Astrocyte (in vitro differentiated cells and primary cell): ENCODE measurements around the gene SEMA3G. TPM values are rescaled to one million over a fixed set of nuclear protein-coding genes. Genes with fewer than 3 reads are reported as not detected.

Experiments used
- DNase-seq: peaks from one replicate; pipeline ENCODE4 v3.0.0-alpha.2; 2010; ENCODE audit warnings: low read depth
- FAIRE-seq: peaks from 2 replicates; lab custom pipeline; 2011; peaks lifted over from hg19 to GRCh38; lab: Jason Lieb, UNC
- H2AFZ ChIP-seq: 2 replicates; pipeline ENCODE4 v1.6.0; 2012; ENCODE audit warnings: low read depth, low read length, inconsistent platforms
- H3K27ac ChIP-seq: 2 replicates; pipeline ENCODE4 v1.5.1; 2011; ENCODE audit warnings: low read depth, low read length, inconsistent platforms
- H3K27me3 ChIP-seq: 2 replicates; pipeline ENCODE4 v1.6.0; 2011; ENCODE audit warnings: low read length, inconsistent platforms; ENCODE audit not compliant: insufficient read depth
- H3K36me3 ChIP-seq: 2 replicates; pipeline ENCODE4 v1.5.1; 2011; ENCODE audit warnings: low read length, inconsistent platforms; ENCODE audit not compliant: insufficient read depth
- H3K4me1 ChIP-seq: 2 replicates; pipeline ENCODE4 v1.5.1; 2011; ENCODE audit warnings: low read length, inconsistent platforms; ENCODE audit not compliant: insufficient read depth
- H3K4me2 ChIP-seq: 2 replicates; pipeline ENCODE4 v1.6.0; 2012; ENCODE audit warnings: low read length, inconsistent platforms
- H3K4me3 ChIP-seq: 2 replicates; pipeline ENCODE4 v1.5.1; 2011; ENCODE audit warnings: low read depth, mild to moderate bottlenecking, low read length, inconsistent platforms; ENCODE audit not compliant: insufficient read depth
- H3K79me2 ChIP-seq: 2 replicates; pipeline ENCODE4 v1.6.0; 2012; ENCODE audit warnings: mild to moderate bottlenecking, low read length, inconsistent platforms; ENCODE audit not compliant: insufficient read depth
- H3K9ac ChIP-seq: 2 replicates; pipeline ENCODE4 v1.6.0; 2012; ENCODE audit warnings: mild to moderate bottlenecking, low read length, inconsistent platforms
- H3K9me3 ChIP-seq: 2 replicates; pipeline ENCODE4 v1.5.1; 2012; ENCODE audit warnings: low read depth, mild to moderate bottlenecking, low read length, inconsistent platforms; ENCODE audit not compliant: insufficient read depth
- H4K20me1 ChIP-seq: 2 replicates; pipeline ENCODE4 v1.6.0; 2012; ENCODE audit warnings: low read length, inconsistent platforms; ENCODE audit not compliant: insufficient read depth
- H3K27ac Mint-ChIP-seq: one replicate; pipeline ENCODE4 v1.8.0; 2021; ENCODE audit warnings: mild to moderate bottlenecking, mixed read lengths; ENCODE audit not compliant: unreplicated experiment
- H3K27me3 Mint-ChIP-seq: one replicate; pipeline ENCODE4 v1.8.0; 2021; ENCODE audit warnings: low read depth, mixed read lengths; ENCODE audit not compliant: unreplicated experiment
- H3K36me3 Mint-ChIP-seq: one replicate; pipeline ENCODE4 v1.8.0; 2021; ENCODE audit warnings: low read depth, mixed read lengths; ENCODE audit not compliant: unreplicated experiment
- H3K4me1 Mint-ChIP-seq: one replicate; pipeline ENCODE4 v1.8.0; 2021; ENCODE audit warnings: low read depth, mixed read lengths; ENCODE audit not compliant: unreplicated experiment
- H3K4me3 Mint-ChIP-seq: one replicate; pipeline ENCODE4 v1.8.0; 2021; ENCODE audit warnings: mild to moderate bottlenecking, moderate library complexity, mixed read lengths; ENCODE audit not compliant: unreplicated experiment
- H3K9me3 Mint-ChIP-seq: one replicate; pipeline ENCODE4 v1.8.0; 2021; ENCODE audit warnings: mild to moderate bottlenecking, mixed read lengths; ENCODE audit not compliant: unreplicated experiment
- EZH2 ChIP-seq: IDR thresholded peaks from 2 replicates; pipeline ENCODE4 v1.6.1; 2012; ENCODE audit warnings: mild to moderate bottlenecking, low read length, inconsistent platforms; ENCODE audit not compliant: insufficient read depth
- total RNA-seq: library from RNA; stranded (reverse); gene quantifications from 2 replicates; pipeline ENCODE4 v1.2.1, GENCODE V29; 2021
- TF ChIP-seq, protein P1 (sequence below): IDR thresholded peaks from 2 replicates; pipeline ENCODE4 v1.5.1; 2011; ENCODE audit warnings: low read depth, mild to moderate bottlenecking, inconsistent platforms, low read length, moderate library complexity; ENCODE audit not compliant: insufficient read depth

The SEMA3G gene
- total RNA-seq, 1 donor from 2014 or later, result 0.09 TPM

DNA sequence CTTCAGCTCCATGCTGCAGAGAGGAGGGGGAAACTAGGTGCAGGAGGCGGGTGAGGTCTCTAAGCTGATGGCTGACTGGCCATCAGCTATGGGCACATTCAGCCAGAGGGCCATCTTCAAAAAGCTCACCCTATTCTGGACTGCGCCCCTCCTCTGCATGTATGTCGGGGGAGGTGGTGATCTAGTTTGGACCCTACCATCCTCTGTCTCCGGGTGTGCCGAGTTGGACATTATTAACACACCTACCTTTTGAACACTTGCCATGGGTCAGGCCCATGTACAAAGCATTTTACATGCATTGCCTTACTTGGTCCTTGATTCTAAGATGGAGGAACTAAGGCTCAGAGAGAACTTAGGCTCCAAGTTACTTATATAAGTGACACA, 11.9 kb upstream of the SEMA3G start:
- peaks cover 45% of the 10 kb centered on the region for H4K20me1 ChIP-seq
- DNase-seq (no peak), FAIRE-seq (no peak)
- H3K4me1 Mint-ChIP-seq, result peaks cover 22% of the 10 kb centered on the region
- H3K9me3 ChIP-seq, result no peaks in the 10 kb centered on the region
- H3K4me2 ChIP-seq, result peak overlapping the region; percentile 98
- no peak overlapping the region for H3K27ac ChIP-seq
- peak overlapping the region; percentile 91 for H3K9ac ChIP-seq
- no peak overlapping the region for H3K27ac Mint-ChIP-seq
- H3K79me2 ChIP-seq, result peaks cover 47% of the 10 kb centered on the region
- H3K27me3 Mint-ChIP-seq, result no peaks in the 10 kb centered on the region
- no peaks in the 10 kb centered on the region for H3K27me3 ChIP-seq
- peaks cover 26% of the 10 kb centered on the region for H3K4me1 ChIP-seq
- peaks cover 25% of the 10 kb centered on the region for H3K36me3 ChIP-seq
- H2AFZ ChIP-seq, result peak overlapping the region; percentile 46
- peak overlapping the region; percentile 78 for H3K4me3 ChIP-seq
- peak overlapping the region; percentile 95 for H3K4me3 Mint-ChIP-seq
- peaks cover 9% of the 10 kb centered on the region for H3K36me3 Mint-ChIP-seq
- TF ChIP-seq EZH2, result no peak
- TF ChIP-seq, protein P1, sequence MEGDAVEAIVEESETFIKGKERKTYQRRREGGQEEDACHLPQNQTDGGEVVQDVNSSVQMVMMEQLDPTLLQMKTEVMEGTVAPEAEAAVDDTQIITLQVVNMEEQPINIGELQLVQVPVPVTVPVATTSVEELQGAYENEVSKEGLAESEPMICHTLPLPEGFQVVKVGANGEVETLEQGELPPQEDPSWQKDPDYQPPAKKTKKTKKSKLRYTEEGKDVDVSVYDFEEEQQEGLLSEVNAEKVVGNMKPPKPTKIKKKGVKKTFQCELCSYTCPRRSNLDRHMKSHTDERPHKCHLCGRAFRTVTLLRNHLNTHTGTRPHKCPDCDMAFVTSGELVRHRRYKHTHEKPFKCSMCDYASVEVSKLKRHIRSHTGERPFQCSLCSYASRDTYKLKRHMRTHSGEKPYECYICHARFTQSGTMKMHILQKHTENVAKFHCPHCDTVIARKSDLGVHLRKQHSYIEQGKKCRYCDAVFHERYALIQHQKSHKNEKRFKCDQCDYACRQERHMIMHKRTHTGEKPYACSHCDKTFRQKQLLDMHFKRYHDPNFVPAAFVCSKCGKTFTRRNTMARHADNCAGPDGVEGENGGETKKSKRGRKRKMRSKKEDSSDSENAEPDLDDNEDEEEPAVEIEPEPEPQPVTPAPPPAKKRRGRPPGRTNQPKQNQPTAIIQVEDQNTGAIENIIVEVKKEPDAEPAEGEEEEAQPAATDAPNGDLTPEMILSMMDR, result no peak
- H3K9me3 Mint-ChIP-seq, result no peaks in the 10 kb centered on the region

DNA sequence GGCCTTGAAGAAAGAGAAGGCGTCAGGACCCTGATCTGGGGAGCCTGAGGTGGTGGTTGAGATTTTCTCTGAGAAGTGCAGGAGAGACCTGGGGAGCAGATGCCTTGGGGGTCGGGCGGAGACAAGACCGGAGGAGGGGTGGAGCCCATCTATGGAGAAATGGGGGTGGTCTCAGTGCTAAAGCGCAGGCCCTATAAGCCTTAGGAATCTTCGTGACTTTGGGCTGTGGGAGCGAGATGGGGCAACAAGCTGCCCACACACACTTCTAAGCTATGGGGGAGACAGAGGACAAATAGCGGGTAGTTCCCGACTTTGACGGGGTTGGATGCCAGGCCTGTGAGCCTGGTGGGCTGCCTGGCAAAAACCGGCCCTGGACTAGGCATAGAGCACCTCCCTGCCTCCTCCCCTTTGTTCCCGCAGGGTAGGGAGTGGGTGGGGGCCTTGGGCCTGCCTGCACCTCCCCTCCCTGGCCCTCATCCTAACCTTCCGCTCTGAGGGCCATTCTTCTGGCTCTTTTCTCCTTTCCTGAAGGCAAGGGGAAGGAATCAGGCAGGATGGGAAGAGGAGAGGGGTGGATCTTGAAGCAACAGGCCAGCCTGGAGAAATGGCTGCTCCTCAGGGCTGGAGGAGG, 11.4 kb upstream of the SEMA3G start:
- H3K4me1 Mint-ChIP-seq, result peaks cover 22% of the 10 kb centered on the region

More for the DNA sequence above, 11.4 kb upstream of the SEMA3G start:
- FAIRE-seq (no peak), DNase-seq (peak; percentile 16)
- Histone ChIP-seq H3K9me3 (no peaks in the 10 kb centered on the region), H3K4me3 (peak overlapping the region; percentile 78), H2AFZ (peak overlapping the region; percentile 46), H3K27me3 (no peaks in the 10 kb centered on the region), H3K27ac (peak overlapping the region; percentile 60), H3K36me3 (peaks cover 25% of the 10 kb centered on the region), H4K20me1 (peaks cover 44% of the 10 kb centered on the region), H3K79me2 (peaks cover 45% of the 10 kb centered on the region), H3K4me2 (peak overlapping the region; percentile 98), H3K9ac (peak overlapping the region; percentile 91), H3K4me1 (peaks cover 26% of the 10 kb centered on the region)
- Mint-ChIP-seq H3K27me3 (no peaks in the 10 kb centered on the region), H3K9me3 (no peaks in the 10 kb centered on the region), H3K4me3 (peak overlapping the region; percentile 95), H3K36me3 (peaks cover 9% of the 10 kb centered on the region), H3K27ac (peak overlapping the region; percentile 90)
- no peak for TF ChIP-seq EZH2
- TF ChIP-seq, protein P1, result no peak
